Activated CD4-positive, alpha-beta T cell treated with anti-CD3 and anti-CD28 coated beads, Interleukin-2, amount 50 U/mL, for 4 hours (primary cell): Measurements from ENCODE around the gene CORO1C.

Experiments used
- DNase-seq, 2 experiments: peaks; one replicate each; pipeline ENCODE4 v3.0.0-alpha.2; 2020

The CORO1C gene

GRCh38 chr12:108597559-108598471 is 133.5 kb downstream of the CORO1C start, which contains the start of gene TMEM119:
TMEM119 (minus strand) TSS chr12:108598084; CDS start chr12:108592383, 5,701 bp downstream.
- DNase-seq: no peak

GRCh38 chr12:108596854-108597558 is 134.3 kb downstream of the CORO1C start:
- DNase-seq: no peak

GRCh38 chr12:108595711-108596647 is 135.3 kb downstream of the CORO1C start:
- DNase-seq: no peak
